ACC112 (cell line): ENCODE measurements around the gene SZT2.
"Not testable (repeated sequence)": the region's sequence is repeated elsewhere in the genome, so short reads cannot be mapped to it uniquely, and the experiment has no call there.

ENCODE experiments used
- H2AFZ ChIP-seq: fragments of 200-600 bp; sonication (generic); one replicate; pipeline ENCODE4 v1.6.0; 2017; ENCODE audit warnings: antibody characterized with exemption, low read length; ENCODE audit not compliant: unreplicated experiment
- H3K27ac ChIP-seq: fragments of 200-600 bp; sonication (generic); 2 replicates; pipeline ENCODE4 v1.5.1; 2014; ENCODE audit warnings: low read depth, mild to moderate bottlenecking, antibody characterized with exemption, low read length, moderate library complexity
- H3K27me3 ChIP-seq: fragments of 200-600 bp; sonication (generic); 2 replicates; pipeline ENCODE4 v1.6.1; 2014; ENCODE audit warnings: mild to moderate bottlenecking, antibody characterized with exemption, low read length, moderate library complexity, mixed read lengths; ENCODE audit not compliant: insufficient read depth
- H3K36me3 ChIP-seq: fragments of 200-600 bp; sonication (generic); 2 replicates; pipeline ENCODE4 v1.6.1; 2016; ENCODE audit warnings: mild to moderate bottlenecking, antibody characterized with exemption, low read length, moderate library complexity, mixed read lengths; ENCODE audit not compliant: insufficient read depth
- H3K4me1 ChIP-seq: fragments of 200-600 bp; sonication (generic); one replicate; pipeline ENCODE4 v1.6.1; 2016; ENCODE audit warnings: low read length, mixed read lengths; ENCODE audit not compliant: insufficient read depth, unreplicated experiment, control insufficient read depth
- H3K4me3 ChIP-seq: fragments of 200-600 bp; sonication (generic); 2 replicates; pipeline ENCODE4 v1.5.1; 2014; ENCODE audit warnings: mild to moderate bottlenecking, low read depth, low read length
- H3K79me2 ChIP-seq: fragments of 200-600 bp; sonication (generic); one replicate; pipeline ENCODE4 v1.6.0; 2016; ENCODE audit warnings: low read length; ENCODE audit not compliant: control insufficient read depth, unreplicated experiment, insufficient read depth

Gene SZT2

GRCh38 chr1:43495204-43495603 lies 105.5 kb downstream of the SZT2 start:
- no peak overlapping the region for H3K27ac ChIP-seq
- no peaks in the 10 kb centered on the region for H3K79me2 ChIP-seq
- H3K4me3 ChIP-seq: no peak overlapping the region
- H3K4me1 ChIP-seq: peaks cover 5% of the 10 kb centered on the region
- H2AFZ ChIP-seq: no peak overlapping the region
- no peaks in the 10 kb centered on the region for H3K36me3 ChIP-seq
- no peaks in the 10 kb centered on the region for H3K27me3 ChIP-seq

GRCh38 chr1:43499898-43500297 lies 110.2 kb downstream of the SZT2 start:
- H3K4me1 ChIP-seq: no peaks in the 10 kb centered on the region
- H3K36me3 ChIP-seq: no peaks in the 10 kb centered on the region
- H3K4me3 ChIP-seq: no peak overlapping the region
- H3K27ac ChIP-seq: no peak overlapping the region
- no peaks in the 10 kb centered on the region for H3K27me3 ChIP-seq
- H3K79me2 ChIP-seq: no peaks in the 10 kb centered on the region
- H2AFZ ChIP-seq: no peak overlapping the region

- not testable (repeated sequence) for H2AFZ ChIP-seq, H3K36me3 ChIP-seq, H3K27ac ChIP-seq, H3K4me1 ChIP-seq, H3K27me3 ChIP-seq, H3K4me3 ChIP-seq, H3K79me2 ChIP-seq
Observed at GRCh38 chr1:43501806-43502205, 112.1 kb downstream of the SZT2 start.

GRCh38 chr1:43503534-43503933 lies 113.8 kb downstream of the SZT2 start:
- Histone ChIP-seq H3K27ac (no peak overlapping the region), H2AFZ (no peak overlapping the region), H3K27me3 (no peaks in the 10 kb centered on the region), H3K4me1 (no peaks in the 10 kb centered on the region), H3K79me2 (no peaks in the 10 kb centered on the region), H3K4me3 (no peak overlapping the region), H3K36me3 (no peaks in the 10 kb centered on the region)
